Measurements from ENCODE around the gene VPS26B. TPM values are rescaled to one million over a fixed set of nuclear protein-coding genes. Genes with fewer than 3 reads are reported as not detected.

VPS26B gene
- total RNA-seq, 4 donors from 2014 or later, result 33.3 to 52.4 (median 39.4) TPM

DNA sequence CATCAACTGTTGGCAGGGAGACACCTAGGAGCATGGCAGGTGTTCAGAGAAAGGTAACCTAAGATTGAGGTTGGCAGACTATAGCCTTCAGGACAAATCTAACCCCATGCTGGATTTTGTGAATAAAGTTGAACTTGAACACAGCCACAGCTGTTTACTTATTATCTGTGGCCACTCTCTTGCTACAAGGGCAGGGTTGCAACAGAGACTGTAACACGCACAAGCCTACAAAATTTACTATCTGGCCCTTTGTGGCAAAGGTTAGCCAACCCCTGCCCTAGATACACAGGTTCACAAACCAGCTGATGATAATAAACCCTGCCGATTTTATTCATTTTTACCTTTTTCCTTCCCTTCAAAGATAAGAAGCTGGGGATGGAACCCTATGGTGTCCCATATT, 26.2 kb downstream of the VPS26B start:
- no peak for TF ChIP-seq CTCF (IDR thresholded peaks at IDR 0.05; ENCODE audit: low read depth)

DNA sequence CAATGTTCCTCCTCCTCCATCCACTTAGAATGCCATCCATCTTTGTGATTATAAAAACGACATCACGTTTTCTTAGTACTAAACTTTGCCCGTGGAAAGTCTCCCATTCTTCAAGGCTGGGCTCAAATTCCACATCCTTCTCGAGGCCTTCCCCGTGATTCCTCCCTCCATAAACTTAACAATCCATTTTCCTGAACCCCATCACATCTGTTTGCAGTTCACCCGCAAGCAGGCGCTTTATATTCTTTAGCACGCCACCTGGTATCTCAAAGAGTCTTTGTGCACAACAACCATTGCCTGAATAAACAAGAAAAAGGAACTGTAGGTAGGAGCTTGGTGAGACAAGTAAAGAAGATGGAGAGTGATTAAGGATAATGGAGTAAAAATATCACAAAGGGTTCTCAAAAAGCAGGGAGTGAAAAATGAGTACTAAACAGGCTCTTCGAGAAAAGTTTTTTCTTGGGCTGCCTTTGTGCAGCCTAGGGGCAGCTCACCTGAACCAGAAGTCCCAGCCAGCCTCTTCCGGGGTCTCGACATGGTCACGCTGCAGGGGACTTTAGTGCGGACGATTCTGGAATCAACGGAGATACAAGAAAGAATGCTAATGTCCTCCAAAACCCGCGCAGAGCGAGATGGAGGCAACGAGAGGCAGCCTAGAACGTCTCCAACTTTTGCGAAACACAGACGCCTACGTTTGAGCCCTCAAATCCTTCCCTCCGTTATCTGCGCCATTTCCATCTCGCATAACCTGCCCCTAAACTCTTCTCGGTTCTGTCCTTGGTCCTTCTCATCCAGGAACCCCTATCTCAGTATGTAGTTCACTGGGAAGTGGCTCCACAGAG, 28.1 kb downstream of the VPS26B start:
- no peak for TF ChIP-seq CTCF (IDR thresholded peaks at IDR 0.05; ENCODE audit: low read depth)

DNA sequence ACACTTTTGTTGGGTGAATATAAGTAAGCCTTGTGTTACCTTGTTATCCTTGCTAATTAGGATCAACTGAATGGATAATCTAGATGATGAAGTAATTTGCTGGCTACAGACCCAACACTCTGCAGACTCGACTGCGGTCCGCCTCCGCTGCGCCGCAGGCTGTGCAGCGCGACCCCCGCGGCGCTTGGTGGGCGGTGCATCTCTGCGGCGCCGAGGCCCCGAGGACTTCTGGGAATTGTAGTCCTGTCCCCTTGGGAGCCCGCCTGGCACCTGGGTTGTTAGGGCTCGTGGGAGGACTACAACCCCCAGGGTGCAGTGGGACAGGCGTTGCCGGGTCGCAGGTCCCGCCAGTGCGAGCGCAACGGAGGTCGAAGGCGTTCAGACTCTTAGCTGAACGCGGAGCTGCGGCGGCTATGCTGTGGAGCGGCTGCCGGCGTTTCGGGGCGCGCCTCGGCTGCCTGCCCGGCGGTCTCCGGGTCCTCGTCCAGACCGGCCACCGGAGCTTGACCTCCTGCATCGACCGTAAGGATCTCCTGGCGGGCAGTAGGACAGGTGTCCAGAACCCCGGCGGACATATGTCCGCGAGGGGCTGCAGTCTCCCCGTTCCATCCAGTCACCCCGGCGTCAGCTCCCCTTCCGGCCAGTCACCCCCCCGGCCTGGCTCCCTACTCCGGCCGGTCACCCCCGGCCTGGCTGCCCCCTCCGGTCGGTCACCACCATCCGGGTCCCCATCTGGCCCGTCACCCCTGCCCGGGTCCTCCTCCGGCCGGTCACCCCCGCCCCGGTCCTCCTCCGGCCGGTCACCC, 28.9 kb downstream of the VPS26B start, which contains the start of the genes ACAD8 and THYN1:
TSS of gene ACAD8 (plus strand) at position 381 of the 806 bp plus-strand sequence. CDS start at position 414, 33 bp downstream.
TSS of gene THYN1 (minus strand) at position 165 of the 806 bp plus-strand sequence. CDS start 470 bp downstream, outside the sequence.
- TF ChIP-seq CTCF (IDR thresholded peaks at IDR 0.05; ENCODE audit: low read depth), result no peak

DNA sequence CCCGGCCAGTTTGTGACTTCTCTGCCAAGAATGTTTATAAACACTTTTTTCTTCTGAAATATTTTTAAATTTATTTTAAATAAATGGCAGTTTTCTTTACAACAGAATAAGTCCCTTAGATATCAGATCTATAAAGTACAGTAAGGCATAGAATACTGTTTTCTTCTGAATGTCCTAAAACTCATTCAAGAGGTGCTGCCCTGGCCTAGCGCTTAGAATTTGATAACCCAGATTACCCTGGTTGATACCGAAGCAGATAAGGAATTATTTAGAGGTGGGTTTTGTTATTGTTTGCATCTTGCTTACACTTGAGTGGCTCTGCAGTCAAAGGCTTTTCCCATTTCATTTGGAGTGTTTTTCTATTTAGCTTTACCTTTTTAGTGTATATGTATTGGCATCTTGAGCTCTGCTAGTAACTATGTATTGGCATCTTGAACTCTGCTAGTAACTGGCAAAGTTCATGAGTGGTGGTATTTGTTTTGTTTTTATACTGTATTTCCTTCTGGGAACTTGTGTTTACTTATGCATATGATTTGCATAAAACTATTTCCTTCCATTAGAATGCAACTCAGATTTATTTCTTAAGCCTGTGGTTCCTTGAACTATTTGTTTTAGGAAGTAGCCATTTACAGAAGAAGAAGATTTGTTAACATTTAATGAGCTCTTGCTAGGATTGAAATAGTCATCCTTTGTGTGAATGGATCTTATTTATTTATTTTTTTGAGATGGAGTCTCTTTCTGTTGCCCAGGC, 30.1 kb downstream of the VPS26B start:
- no peak for TF ChIP-seq CTCF (IDR thresholded peaks at IDR 0.05; ENCODE audit: low read depth)

DNA sequence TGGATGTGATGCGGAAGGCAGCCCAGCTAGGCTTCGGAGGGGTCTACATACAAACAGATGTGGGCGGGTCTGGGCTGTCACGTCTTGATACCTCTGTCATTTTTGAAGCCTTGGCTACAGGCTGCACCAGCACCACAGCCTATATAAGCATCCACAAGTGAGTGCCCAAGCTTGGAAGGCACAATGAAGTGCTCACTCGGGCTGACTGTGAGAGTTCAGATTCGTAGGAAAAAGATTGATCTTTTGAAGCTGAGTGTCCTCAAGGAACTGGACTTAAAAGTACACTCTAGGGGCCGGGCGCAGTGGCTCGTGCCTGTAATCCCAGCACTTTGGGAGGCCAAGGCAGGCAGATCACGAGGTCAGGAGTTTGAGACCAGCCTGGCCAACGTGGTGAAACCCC, 32.6 kb downstream of the VPS26B start:
- no peak for TF ChIP-seq CTCF (IDR thresholded peaks at IDR 0.05; ENCODE audit: low read depth)

- TF ChIP-seq CTCF (IDR thresholded peaks at IDR 0.05; ENCODE audit: low read depth), result no peak
Observed at GRCh38 chr11:134258577-134258976, 34.1 kb downstream of the VPS26B start.

Measured in subcutaneous adipose tissue (tissue), 4 donors.